Amniotic stem cell (primary cell): Measurements from ENCODE around the gene C20orf204.
"Not testable (repeated sequence)": the region's sequence is repeated elsewhere in the genome, so short reads cannot be mapped to it uniquely, and the experiment has no call there.

Experiments
- DNase-seq: peaks from one replicate; lab custom pipeline; 2025; lab: John Stamatoyannopoulos, UW

C20orf204 gene

DNA sequence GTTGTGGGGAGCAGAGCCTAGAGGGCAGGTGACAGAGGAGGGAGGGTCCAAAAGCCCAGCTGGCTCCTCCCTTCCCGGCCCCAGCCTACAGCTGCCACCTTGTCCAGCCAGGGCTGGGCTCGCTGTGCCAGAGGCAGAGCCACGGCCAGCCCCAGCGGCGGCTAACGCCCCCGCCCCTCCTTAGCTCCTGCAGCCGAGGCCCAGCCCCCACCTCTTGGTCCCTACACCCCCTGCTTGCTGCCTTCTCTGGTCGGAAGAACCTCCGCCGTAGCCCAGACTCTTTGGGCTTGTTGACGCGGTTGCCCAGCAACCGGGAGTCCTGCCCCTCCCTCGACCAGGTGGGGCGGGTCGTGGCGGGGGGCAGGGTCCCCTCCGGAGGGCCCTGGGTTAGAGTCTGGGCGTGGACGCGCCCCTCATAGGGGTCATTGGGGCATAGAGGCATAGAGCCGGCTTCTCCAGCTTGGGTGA, 48.7 kb downstream of the C20orf204 start:
- DNase-seq = no peak

DNA sequence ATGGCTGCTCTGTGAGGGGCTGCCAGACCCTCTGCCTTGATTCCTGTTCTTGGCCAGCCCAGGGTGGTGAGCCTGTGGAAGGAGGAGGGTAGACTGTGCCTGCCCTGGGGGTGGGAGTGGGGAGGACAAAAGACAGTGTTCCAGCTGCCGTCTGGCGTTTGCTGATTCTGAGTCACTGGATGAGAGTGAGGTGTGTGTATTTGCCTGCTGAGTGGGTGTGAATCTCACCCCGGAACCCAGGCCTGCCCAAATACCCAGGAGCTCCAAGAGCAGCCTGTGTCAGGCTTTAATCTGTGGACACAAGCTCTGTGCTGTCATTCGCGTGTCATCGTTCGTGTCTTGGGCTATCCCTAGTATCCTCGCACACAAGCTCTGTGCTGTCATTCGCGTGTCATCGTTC, 50.8 kb downstream of the C20orf204 start:
- DNase-seq = no peak

DNA sequence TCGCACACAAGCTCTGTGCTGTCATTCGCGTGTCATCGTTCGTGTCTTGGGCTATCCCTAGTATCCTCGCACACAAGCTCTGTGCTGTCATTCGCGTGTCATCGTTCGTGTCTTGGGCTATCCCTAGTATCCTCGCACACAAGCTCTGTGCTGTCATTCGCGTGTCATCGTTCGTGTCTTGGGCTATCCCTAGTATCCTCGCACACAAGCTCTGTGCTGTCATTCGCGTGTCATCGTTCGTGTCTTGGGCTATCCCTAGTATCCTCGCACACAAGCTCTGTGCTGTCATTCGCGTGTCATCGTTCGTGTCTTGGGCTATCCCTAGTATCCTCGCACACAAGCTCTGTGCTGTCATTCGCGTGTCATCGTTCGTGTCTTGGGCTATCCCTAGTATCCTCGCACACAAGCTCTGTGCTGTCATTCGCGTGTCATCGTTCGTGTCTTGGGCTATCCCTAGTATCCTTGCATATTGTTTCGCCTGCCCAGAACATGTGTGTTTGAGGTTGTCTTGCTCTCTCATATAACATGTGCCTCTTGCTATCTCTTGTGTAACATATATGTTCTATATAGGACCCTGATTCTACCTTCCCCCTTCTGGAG, 51.3 kb downstream of the C20orf204 start:
- DNase-seq = not testable (repeated sequence)

- not testable (repeated sequence) for DNase-seq
Measured at GRCh38 chr20:64088586-64088985, 52.6 kb downstream of the C20orf204 start.
